Ishikawa (cell line): ENCODE data around the gene EML1.

Experiments
- CEBPB ChIP-seq: IDR thresholded peaks from 2 replicates; pipeline ENCODE4 v1.6.1; 2012
- EGR1 ChIP-seq: IDR thresholded peaks from 2 replicates; pipeline ENCODE4 v1.6.1; 2012
- EP300 ChIP-seq: IDR thresholded peaks from 2 replicates; pipeline ENCODE4 v1.6.1; 2012; ENCODE audit warnings: borderline replicate concordance
- FOXM1 ChIP-seq: IDR thresholded peaks from 2 replicates; pipeline ENCODE4 v1.6.1; 2012; ENCODE audit warnings: low read depth, borderline replicate concordance
- RAD21 ChIP-seq: IDR thresholded peaks from 2 replicates; pipeline ENCODE4 v1.6.1; 2012; ENCODE audit warnings: low read depth
- TAF1 ChIP-seq: IDR thresholded peaks from 2 replicates; pipeline ENCODE4 v1.6.1; 2012; ENCODE audit warnings: low read depth, mild to moderate bottlenecking
- TCF12 ChIP-seq: IDR thresholded peaks from 2 replicates; pipeline ENCODE4 v1.6.1; 2012; ENCODE audit warnings: low read depth
- ZBTB7A ChIP-seq: IDR thresholded peaks from 2 replicates; pipeline ENCODE4 v1.6.1; 2012; ENCODE audit warnings: low read depth
- TF ChIP-seq, protein P1 (sequence below): IDR thresholded peaks from 2 replicates; pipeline ENCODE4 v1.6.1; 2012
- TF ChIP-seq, protein P2 (sequence below): IDR thresholded peaks from 2 replicates; pipeline ENCODE4 v1.6.1; 2012

DNA sequence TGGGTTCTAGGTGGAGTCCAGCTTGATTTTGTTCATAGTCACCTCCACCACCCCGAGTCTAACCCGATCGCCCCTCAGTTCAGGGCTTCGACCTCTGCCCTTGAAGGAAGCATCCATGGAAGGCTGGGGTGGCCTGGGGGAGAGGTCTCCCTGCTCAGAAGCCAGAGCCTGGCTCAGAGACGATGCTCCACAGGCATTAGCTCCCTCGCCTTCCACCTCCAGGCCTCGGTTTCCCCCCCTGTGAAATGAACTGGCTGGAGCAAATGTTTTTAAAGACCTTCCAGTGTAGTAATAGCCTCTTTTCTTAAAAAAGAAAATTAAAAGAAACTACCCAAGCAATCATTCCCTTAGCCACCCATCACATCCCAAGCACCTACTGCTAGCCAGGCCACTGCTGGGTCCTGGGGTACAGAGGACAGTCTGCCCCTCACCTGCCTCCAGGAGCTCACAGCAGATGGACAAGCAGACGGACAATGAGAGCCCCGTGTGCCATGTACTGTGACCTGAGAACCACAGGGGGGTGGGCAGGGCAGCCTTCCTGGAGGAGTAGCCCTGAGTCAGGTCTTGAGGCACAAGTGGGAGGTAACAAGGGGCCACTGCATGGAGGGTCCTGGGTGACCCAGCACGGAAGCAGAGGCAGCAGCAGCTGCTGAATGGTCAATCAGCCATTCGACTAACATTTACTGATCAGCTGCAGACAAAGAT, 42.3 kb upstream of the EML1 start:
- TF ChIP-seq TCF12 (no peak), CEBPB (no peak), RAD21 (no peak), TAF1 (no peak), FOXM1 (no peak), EGR1 (no peak), EP300 (no peak), ZBTB7A (no peak)
- TF ChIP-seq, protein P1, sequence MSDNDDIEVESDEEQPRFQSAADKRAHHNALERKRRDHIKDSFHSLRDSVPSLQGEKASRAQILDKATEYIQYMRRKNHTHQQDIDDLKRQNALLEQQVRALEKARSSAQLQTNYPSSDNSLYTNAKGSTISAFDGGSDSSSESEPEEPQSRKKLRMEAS = no peak
- TF ChIP-seq, protein P2, sequence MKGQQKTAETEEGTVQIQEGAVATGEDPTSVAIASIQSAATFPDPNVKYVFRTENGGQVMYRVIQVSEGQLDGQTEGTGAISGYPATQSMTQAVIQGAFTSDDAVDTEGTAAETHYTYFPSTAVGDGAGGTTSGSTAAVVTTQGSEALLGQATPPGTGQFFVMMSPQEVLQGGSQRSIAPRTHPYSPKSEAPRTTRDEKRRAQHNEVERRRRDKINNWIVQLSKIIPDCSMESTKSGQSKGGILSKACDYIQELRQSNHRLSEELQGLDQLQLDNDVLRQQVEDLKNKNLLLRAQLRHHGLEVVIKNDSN = no peak
